Measurements from ENCODE around the gene ZSCAN2. TPM values are rescaled to one million over a fixed set of nuclear protein-coding genes. Genes with fewer than 3 reads are reported as not detected.

Gene ZSCAN2
- total RNA-seq, 2 donors from 2014 or later = 4.9 to 5.6 TPM

DNA sequence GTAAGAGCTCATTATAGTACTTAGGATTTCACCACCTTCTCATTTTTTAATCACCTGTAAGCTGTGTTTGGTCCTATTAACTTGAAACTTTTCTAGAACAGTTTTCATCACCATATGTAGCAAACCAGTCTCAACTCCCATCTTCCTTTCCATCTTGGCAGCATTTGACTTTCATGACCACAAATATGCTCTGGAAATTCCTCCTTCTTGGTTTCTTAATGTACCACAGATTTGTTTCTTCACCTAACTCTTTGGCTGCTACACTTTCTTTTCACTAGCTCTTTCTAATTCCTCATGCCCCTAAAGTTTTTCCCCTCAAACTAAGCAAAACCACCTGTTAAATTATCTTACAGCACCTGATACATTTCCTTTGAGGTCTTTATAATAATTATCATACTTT is 70.4 kb downstream of the ZSCAN2 start:
- Histone ChIP-seq H3K4me1 (no peaks in the 10 kb centered on the region), H3K27me3 (no peaks in the 10 kb centered on the region), H3K9me3 (no peaks in the 10 kb centered on the region), H3K4me3 (no peak overlapping the region), H3K27ac (no peak overlapping the region), H3K36me3 (peaks cover 43% of the 10 kb centered on the region)
- TF ChIP-seq, protein P1, sequence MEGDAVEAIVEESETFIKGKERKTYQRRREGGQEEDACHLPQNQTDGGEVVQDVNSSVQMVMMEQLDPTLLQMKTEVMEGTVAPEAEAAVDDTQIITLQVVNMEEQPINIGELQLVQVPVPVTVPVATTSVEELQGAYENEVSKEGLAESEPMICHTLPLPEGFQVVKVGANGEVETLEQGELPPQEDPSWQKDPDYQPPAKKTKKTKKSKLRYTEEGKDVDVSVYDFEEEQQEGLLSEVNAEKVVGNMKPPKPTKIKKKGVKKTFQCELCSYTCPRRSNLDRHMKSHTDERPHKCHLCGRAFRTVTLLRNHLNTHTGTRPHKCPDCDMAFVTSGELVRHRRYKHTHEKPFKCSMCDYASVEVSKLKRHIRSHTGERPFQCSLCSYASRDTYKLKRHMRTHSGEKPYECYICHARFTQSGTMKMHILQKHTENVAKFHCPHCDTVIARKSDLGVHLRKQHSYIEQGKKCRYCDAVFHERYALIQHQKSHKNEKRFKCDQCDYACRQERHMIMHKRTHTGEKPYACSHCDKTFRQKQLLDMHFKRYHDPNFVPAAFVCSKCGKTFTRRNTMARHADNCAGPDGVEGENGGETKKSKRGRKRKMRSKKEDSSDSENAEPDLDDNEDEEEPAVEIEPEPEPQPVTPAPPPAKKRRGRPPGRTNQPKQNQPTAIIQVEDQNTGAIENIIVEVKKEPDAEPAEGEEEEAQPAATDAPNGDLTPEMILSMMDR (IDR thresholded peaks at IDR 0.05) = no peak
- no peak for DNase-seq (ENCODE audit: low spot score)

Other genes with a start within 250 kb of the ZSCAN2 start
- gene WDR73, start 53.3 kb downstream of the ZSCAN2 start, total RNA-seq = 10 to 100 TPM in 1 of 2 donors, 1 to 10 TPM in 1; 5.3 to 12.0 TPM
- 1 to 10 TPM; 1.0 to 6.3 TPM for gene NMB, start 57.2 kb downstream of the ZSCAN2 start, total RNA-seq
- 10 to 100 TPM; 79.7 to 81.2 TPM for gene SEC11A, start 115.1 kb downstream of the ZSCAN2 start, total RNA-seq
- 10 to 100 TPM in 1 of 2 donors, 1 to 10 TPM in 1; 9.7 to 18.4 TPM for gene ZNF592, start 147.6 kb downstream of the ZSCAN2 start, total RNA-seq
- 10 to 100 TPM; 51.0 to 99.0 TPM for gene ALPK3, start 216.3 kb downstream of the ZSCAN2 start, total RNA-seq

All from right atrium auricular region (tissue), 2 donors.